ENCODE results near the gene KIF26B.

DNA sequence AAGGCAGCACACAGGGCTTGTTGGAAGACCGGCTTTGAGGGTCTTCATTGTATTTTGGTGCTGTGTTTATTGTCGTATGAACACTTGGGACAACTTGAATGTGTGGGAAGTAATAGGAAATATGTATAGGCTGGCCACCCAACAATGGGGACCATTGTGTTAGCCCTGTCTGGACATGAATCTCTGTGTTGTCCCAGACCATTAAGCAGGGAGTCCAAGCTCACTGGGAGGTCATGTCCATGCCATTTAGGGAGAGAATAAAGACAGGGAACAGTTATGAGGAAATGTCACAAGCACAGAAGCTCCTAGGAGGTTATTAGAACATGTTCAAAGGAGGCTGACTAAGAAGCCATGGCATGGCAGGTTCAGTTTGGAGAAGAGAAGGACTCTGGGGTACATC is 266.1 kb downstream of the KIF26B start:
- TF ChIP-seq, protein P1, sequence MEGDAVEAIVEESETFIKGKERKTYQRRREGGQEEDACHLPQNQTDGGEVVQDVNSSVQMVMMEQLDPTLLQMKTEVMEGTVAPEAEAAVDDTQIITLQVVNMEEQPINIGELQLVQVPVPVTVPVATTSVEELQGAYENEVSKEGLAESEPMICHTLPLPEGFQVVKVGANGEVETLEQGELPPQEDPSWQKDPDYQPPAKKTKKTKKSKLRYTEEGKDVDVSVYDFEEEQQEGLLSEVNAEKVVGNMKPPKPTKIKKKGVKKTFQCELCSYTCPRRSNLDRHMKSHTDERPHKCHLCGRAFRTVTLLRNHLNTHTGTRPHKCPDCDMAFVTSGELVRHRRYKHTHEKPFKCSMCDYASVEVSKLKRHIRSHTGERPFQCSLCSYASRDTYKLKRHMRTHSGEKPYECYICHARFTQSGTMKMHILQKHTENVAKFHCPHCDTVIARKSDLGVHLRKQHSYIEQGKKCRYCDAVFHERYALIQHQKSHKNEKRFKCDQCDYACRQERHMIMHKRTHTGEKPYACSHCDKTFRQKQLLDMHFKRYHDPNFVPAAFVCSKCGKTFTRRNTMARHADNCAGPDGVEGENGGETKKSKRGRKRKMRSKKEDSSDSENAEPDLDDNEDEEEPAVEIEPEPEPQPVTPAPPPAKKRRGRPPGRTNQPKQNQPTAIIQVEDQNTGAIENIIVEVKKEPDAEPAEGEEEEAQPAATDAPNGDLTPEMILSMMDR (IDR thresholded peaks at IDR 0.05; ENCODE audit: insufficient read depth, low read length, poor library complexity, severe bottlenecking), result no peak
- no peak for TF ChIP-seq EZH2phosphoT487 (conservative IDR thresholded peaks at IDR 0.05; ENCODE audit: low read length)

Measured in SU-DHL-6 (cell line).